Measurements from ENCODE around the gene PSME4.
A peak's percentile ranks its signal among the peaks of the same experiment; 100 is the strongest.
"Not testable (repeated sequence)": the region's sequence is repeated elsewhere in the genome, so short reads cannot be mapped to it uniquely, and the experiment has no call there.

PSME4 gene

DNA sequence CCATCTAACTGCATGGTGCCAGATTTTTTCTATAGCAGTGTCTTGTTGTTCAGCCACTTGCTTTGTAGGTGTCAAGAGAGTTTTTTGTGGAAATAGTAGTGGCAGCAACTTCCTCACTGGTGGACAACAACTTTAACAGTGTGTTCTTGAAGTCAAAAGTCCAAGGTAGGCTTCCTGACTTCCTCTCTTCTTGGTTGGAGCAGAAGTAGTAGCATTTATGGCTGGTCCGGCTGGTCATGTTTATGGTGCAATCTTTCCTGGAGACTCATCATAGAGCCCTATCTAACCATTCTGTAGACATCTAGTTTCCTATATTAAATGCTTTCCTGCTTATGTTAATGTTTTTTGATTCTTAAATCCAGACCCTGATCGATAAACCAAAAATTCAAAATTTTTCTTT lies 122.7 kb downstream of the PSME4 start:
- peak; percentile 84 for TF ChIP-seq SPI1 (IDR thresholded peaks at IDR 0.05; ENCODE audit: borderline replicate concordance, low read depth)
- TF ChIP-seq GABPA (IDR thresholded peaks at IDR 0.05; ENCODE audit: low read depth): no peak
- no peak overlapping the region for H3K4me3 ChIP-seq (replicated peaks; ENCODE audit: insufficient read depth, low read length)
- no peak overlapping the region for H3K27ac ChIP-seq (replicated peaks)
- no peaks in the 10 kb centered on the region for H3K27me3 ChIP-seq (ENCODE audit: insufficient read depth, poor library complexity, severe bottlenecking)
- peak; percentile 6 to 53 for DNase-seq (ENCODE audit: low read depth in 1 of 2, low spot score in 1 of 2)

DNA sequence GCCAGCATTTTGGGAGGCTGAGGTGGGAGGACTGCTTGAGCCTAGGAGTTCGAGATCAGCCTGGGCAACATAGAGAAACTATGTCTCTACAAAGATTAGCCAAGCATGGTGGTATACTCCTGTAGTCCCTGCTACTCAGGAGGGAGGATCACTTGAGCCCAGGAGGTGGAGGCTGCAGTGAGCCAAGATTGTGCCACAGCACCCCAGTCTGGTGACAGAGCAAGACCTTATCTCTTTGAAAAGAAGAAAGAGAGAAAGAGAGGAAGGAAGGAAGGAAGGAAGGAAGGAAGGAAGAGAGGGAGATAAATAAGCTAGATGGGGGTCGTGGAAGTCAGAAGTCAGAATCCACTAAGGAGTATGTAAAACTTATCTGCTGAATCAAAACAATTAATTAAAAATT lies 127.2 kb downstream of the PSME4 start:
- TF ChIP-seq, protein P1, sequence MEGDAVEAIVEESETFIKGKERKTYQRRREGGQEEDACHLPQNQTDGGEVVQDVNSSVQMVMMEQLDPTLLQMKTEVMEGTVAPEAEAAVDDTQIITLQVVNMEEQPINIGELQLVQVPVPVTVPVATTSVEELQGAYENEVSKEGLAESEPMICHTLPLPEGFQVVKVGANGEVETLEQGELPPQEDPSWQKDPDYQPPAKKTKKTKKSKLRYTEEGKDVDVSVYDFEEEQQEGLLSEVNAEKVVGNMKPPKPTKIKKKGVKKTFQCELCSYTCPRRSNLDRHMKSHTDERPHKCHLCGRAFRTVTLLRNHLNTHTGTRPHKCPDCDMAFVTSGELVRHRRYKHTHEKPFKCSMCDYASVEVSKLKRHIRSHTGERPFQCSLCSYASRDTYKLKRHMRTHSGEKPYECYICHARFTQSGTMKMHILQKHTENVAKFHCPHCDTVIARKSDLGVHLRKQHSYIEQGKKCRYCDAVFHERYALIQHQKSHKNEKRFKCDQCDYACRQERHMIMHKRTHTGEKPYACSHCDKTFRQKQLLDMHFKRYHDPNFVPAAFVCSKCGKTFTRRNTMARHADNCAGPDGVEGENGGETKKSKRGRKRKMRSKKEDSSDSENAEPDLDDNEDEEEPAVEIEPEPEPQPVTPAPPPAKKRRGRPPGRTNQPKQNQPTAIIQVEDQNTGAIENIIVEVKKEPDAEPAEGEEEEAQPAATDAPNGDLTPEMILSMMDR (IDR thresholded peaks at IDR 0.05; ENCODE audit: insufficient read depth, low read length): no peak
- TF ChIP-seq GABPA (IDR thresholded peaks at IDR 0.05; ENCODE audit: low read depth) (no peak), SPI1 (IDR thresholded peaks at IDR 0.05; ENCODE audit: borderline replicate concordance, low read depth) (no peak), POLR2AphosphoS5 (IDR thresholded peaks at IDR 0.05; ENCODE audit: low read depth) (no peak)
- TF ChIP-seq, protein P2, sequence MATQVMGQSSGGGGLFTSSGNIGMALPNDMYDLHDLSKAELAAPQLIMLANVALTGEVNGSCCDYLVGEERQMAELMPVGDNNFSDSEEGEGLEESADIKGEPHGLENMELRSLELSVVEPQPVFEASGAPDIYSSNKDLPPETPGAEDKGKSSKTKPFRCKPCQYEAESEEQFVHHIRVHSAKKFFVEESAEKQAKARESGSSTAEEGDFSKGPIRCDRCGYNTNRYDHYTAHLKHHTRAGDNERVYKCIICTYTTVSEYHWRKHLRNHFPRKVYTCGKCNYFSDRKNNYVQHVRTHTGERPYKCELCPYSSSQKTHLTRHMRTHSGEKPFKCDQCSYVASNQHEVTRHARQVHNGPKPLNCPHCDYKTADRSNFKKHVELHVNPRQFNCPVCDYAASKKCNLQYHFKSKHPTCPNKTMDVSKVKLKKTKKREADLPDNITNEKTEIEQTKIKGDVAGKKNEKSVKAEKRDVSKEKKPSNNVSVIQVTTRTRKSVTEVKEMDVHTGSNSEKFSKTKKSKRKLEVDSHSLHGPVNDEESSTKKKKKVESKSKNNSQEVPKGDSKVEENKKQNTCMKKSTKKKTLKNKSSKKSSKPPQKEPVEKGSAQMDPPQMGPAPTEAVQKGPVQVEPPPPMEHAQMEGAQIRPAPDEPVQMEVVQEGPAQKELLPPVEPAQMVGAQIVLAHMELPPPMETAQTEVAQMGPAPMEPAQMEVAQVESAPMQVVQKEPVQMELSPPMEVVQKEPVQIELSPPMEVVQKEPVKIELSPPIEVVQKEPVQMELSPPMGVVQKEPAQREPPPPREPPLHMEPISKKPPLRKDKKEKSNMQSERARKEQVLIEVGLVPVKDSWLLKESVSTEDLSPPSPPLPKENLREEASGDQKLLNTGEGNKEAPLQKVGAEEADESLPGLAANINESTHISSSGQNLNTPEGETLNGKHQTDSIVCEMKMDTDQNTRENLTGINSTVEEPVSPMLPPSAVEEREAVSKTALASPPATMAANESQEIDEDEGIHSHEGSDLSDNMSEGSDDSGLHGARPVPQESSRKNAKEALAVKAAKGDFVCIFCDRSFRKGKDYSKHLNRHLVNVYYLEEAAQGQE (IDR thresholded peaks at IDR 0.05; ENCODE audit: insufficient replicate concordance, low read depth): no peak
- DNase-seq (ENCODE audit: low read depth in 1 of 2, low spot score in 1 of 2): no peak
- Histone ChIP-seq H3K27ac (replicated peaks) (no peak overlapping the region), H3K27me3 (ENCODE audit: insufficient read depth, poor library complexity, severe bottlenecking) (no peaks in the 10 kb centered on the region), H3K4me3 (replicated peaks; ENCODE audit: insufficient read depth, low read length) (no peak overlapping the region)

DNA sequence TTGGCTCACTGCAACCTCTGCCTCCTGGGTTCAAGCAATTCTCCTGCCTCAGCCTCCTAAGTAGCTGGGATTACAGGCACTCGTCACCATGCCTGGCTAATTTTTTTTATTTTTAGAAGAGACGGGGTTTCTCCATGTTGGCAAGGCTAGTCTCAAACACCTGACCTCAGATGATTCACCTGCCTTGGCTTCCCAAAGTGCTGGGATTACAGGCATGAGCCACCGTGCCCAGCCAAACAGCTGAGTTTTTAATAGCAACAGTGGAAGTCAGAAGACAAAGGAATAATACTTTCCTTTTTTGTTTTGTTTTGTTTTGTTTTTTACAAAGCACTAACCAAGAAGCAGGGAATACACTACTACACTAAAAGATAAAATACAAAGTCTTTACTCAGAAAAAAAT lies 127.9 kb downstream of the PSME4 start:
- no peaks in the 10 kb centered on the region for H3K27me3 ChIP-seq (ENCODE audit: insufficient read depth, poor library complexity, severe bottlenecking)
- TF ChIP-seq, protein P1 (IDR thresholded peaks at IDR 0.05; ENCODE audit: insufficient read depth, low read length): no peak
- TF ChIP-seq POLR2AphosphoS5 (IDR thresholded peaks at IDR 0.05; ENCODE audit: low read depth): no peak
- TF ChIP-seq GABPA (IDR thresholded peaks at IDR 0.05; ENCODE audit: low read depth): no peak
- TF ChIP-seq SPI1 (IDR thresholded peaks at IDR 0.05; ENCODE audit: borderline replicate concordance, low read depth): no peak
- TF ChIP-seq, protein P2 (IDR thresholded peaks at IDR 0.05; ENCODE audit: insufficient replicate concordance, low read depth): no peak
- DNase-seq (ENCODE audit: low read depth in 1 of 2, low spot score in 1 of 2): no peak
- no peak overlapping the region for H3K4me3 ChIP-seq (replicated peaks; ENCODE audit: insufficient read depth, low read length)
- no peak overlapping the region for H3K27ac ChIP-seq (replicated peaks)

DNA sequence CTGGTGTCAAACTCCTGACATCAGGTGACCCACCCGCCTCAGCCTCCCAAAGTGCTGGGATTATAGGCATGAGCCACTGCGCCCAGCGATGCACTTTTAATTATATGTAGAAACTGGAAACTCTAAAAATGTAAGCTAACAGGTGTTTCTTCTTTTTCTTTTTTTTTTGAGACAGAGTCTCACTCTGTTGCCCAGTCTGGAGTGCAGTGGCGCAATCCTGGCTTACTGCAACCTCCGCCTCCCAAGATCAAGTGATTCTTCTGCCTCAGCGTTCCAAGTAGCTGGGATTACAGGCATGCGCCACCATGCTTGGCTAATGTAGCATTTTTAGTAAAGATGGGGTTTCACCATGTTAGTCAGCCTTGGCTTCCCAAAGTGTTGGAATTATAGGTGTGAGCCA lies 129.1 kb downstream of the PSME4 start:
- H3K27ac ChIP-seq (replicated peaks); DNase-seq (ENCODE audit: low read depth in 1 of 2, low spot score in 1 of 2); H3K4me3 ChIP-seq (replicated peaks; ENCODE audit: insufficient read depth, low read length); H3K27me3 ChIP-seq (ENCODE audit: insufficient read depth, poor library complexity, severe bottlenecking): not testable (repeated sequence)

DNA sequence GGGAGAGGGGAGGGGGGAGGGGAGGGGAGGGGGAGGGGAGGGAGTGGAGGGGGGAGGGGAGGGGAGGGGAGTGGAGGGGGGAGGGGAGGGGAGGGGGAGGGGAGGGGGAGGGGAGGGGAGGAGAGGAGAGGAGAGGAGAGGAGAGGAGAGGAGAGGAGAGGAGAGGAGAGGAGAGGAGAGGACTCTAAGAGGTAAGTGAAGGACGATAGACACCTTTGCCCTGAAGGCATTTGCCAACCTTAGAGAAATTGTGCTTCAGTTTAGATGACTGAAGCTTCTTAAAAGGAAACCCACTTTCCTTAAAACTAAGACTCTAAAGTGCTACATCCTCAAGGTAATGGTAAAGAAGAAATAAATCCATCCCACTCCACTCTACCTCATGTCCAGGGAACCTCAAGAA lies 130.2 kb downstream of the PSME4 start:
- TF ChIP-seq POLR2AphosphoS5 (IDR thresholded peaks at IDR 0.05; ENCODE audit: low read depth) (no peak), GABPA (IDR thresholded peaks at IDR 0.05; ENCODE audit: low read depth) (no peak), SPI1 (IDR thresholded peaks at IDR 0.05; ENCODE audit: borderline replicate concordance, low read depth) (no peak)
- TF ChIP-seq, protein P2 (IDR thresholded peaks at IDR 0.05; ENCODE audit: insufficient replicate concordance, low read depth): no peak
- TF ChIP-seq, protein P1 (IDR thresholded peaks at IDR 0.05; ENCODE audit: insufficient read depth, low read length): no peak
- no peak for DNase-seq (ENCODE audit: low read depth in 1 of 2, low spot score in 1 of 2)
- no peak overlapping the region for H3K27ac ChIP-seq (replicated peaks)
- no peaks in the 10 kb centered on the region for H3K27me3 ChIP-seq (ENCODE audit: insufficient read depth, poor library complexity, severe bottlenecking)
- H3K4me3 ChIP-seq (replicated peaks; ENCODE audit: insufficient read depth, low read length): no peak overlapping the region

DNA sequence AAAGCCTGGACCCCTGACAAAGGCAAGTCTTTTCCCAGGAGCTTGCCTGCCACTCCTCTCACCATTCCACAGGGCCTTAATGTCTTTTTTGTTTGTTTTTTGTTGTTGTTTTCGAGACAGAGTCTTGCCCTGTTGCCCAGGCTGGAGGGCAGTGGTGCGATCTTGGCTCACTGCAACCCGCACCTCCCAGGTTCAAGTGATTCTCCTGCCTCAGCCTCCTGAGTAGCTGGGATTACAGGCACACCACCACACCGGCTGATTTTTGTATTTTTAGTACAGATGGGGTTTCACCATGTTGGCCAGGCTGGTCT lies 140.9 kb downstream of the PSME4 start:
- H3K27me3 ChIP-seq (ENCODE audit: insufficient read depth, poor library complexity, severe bottlenecking); H3K4me3 ChIP-seq (replicated peaks; ENCODE audit: insufficient read depth, low read length); DNase-seq (ENCODE audit: low read depth in 1 of 2, low spot score in 1 of 2); H3K27ac ChIP-seq (replicated peaks): not testable (repeated sequence)
